Caco-2 (cell line): Measurements from ENCODE around the gene FOXC1. TPM values are rescaled to one million over a fixed set of nuclear protein-coding genes. Genes with fewer than 3 reads are reported as not detected.

Source experiments
- BruUV-seq: library from RNA; stranded (reverse); fragments of 400-500 nt; replicated peaks from 2 replicates; lab custom pipeline; 2021; lab: Mats Ljungman, UMichigan
- CTCF ChIA-PET: fragments of 300-600 bp; sonication (Branson Sonifier 250); formaldehyde crosslinking; loops from one replicate; lab custom pipeline; 2022; ENCODE audit warnings: antibody characterized with exemption; lab: Charles Lee
- POLR2A ChIA-PET: fragments of 300-600 bp; sonication (Branson Sonifier 250); formaldehyde crosslinking; loops from one replicate; lab custom pipeline; 2022; ENCODE audit warnings: antibody characterized with exemption; lab: Charles Lee
- DNase-seq, 2 experiments: peaks; one replicate each; pipeline versions ENCODE4 v3.0.0 to v3.0.0-alpha.2; 2020 to 2022
- H3K27me3 ChIP-seq: replicated peaks from 2 replicates; pipeline ENCODE4 v1.6.0; 2011; ENCODE audit warnings: low read length; ENCODE audit not compliant: control insufficient read depth, insufficient read depth
- H3K36me3 ChIP-seq: 2 replicates; pipeline ENCODE4 v1.5.1; 2011; ENCODE audit warnings: low read length; ENCODE audit not compliant: control insufficient read depth, insufficient read depth
- H3K4me1 ChIP-seq: fragments of 250-450 bp; sonication (Bioruptor Pico); 2 replicates; pipeline ENCODE4 v1.5.1; 2020; ENCODE audit warnings: mild to moderate bottlenecking
- H3K4me3 ChIP-seq: 2 replicates; pipeline ENCODE4 v1.5.1; 2011; ENCODE audit warnings: low read depth, mild to moderate bottlenecking, control low read depth, low read length
- H3K9me3 ChIP-seq: fragments of 250-450 bp; sonication (Bioruptor Pico); 2 replicates; pipeline ENCODE4 v1.5.1; 2020; ENCODE audit warnings: mild to moderate bottlenecking, moderate library complexity
- H3K27ac Mint-ChIP-seq: one replicate; pipeline ENCODE4 v1.8.0; 2022; ENCODE audit warnings: mixed read lengths; ENCODE audit not compliant: unreplicated experiment
- H3K27me3 Mint-ChIP-seq: one replicate; pipeline ENCODE4 v1.8.0; 2022; ENCODE audit warnings: mixed read lengths; ENCODE audit not compliant: insufficient read depth, unreplicated experiment
- H3K36me3 Mint-ChIP-seq: one replicate; pipeline ENCODE4 v1.8.0; 2022; ENCODE audit warnings: mild to moderate bottlenecking, mixed read lengths; ENCODE audit not compliant: insufficient read depth, unreplicated experiment
- H3K4me1 Mint-ChIP-seq: one replicate; pipeline ENCODE4 v1.8.0; 2022; ENCODE audit warnings: low read depth, mixed read lengths; ENCODE audit not compliant: unreplicated experiment
- H3K4me3 Mint-ChIP-seq: one replicate; pipeline ENCODE4 v1.8.0; 2022; ENCODE audit warnings: mild to moderate bottlenecking, moderate library complexity, mixed read lengths; ENCODE audit not compliant: unreplicated experiment
- H3K9me3 Mint-ChIP-seq: one replicate; pipeline ENCODE4 v1.8.0; 2022; ENCODE audit warnings: mixed read lengths; ENCODE audit not compliant: unreplicated experiment
- intact Hi-C: fragments of 100-400 bp; cut with micrococcal nuclease; formaldehyde crosslinking; loops from one replicate; pipeline ENCODE4 v1.10.0; 2022; ENCODE audit not compliant: unreplicated experiment
- total RNA-seq: library from RNA; stranded (reverse); gene quantifications from 2 replicates; pipeline ENCODE4 v1.2.3, GENCODE V29; 2022
- TF ChIP-seq, protein P1 (sequence below), 2 experiments: fragments of 200-600 bp in 1 of 2; IDR thresholded peaks; 1 replicate in 1 of 2; 2 replicates in 1 of 2; pipeline versions ENCODE4 v1.5.1 to v1.8.0; 2011 to 2022; ENCODE audit warnings: antibody characterized with exemption in 1 of 2, control low read depth in 1 of 2, inconsistent platforms in 1 of 2, low read depth in 1 of 2, low read length in 1 of 2, mild to moderate bottlenecking in 1 of 2, moderate library complexity in 1 of 2; ENCODE audit not compliant: insufficient read depth in 1 of 2, severe bottlenecking in 1 of 2, unreplicated experiment in 1 of 2

The FOXC1 gene
- total RNA-seq, 1 experiment from 2014 or later, result 6.8 TPM

DNA sequence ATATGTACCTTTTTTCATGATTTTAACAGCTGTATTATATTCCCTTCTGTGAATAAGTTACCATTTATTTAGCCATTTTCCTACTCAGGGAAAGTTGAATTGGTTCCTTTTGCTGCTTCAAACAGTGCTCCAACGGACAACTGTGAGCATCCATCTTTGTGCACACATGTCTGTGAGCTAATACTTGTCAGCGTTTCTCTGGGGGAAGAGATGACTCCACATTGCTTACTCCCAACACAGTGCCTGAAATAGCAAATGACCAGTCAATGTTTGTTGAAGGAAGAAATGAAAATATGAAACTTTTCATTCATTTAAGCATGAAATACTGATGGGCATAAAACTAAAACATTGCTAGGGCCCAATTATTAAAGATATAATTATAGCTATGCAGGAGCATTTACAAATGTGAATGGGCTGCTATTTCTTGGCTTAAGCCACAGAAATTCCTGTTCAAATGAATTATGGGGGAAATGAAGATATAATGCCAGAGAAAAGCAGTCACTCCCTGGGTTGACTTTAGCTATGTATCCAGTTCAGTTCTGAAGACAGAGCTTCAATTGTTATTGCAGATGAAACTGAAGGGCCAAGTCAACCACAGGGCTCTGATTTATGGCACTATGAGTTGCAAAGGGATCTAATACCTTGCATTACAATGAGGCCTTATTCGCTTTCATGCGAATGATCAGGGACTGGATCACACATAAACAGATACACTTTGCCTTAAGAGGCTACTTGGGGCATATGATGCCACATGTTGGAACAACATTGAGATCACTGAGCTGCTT lies 47.4 kb upstream of the FOXC1 start:
- Histone ChIP-seq H3K36me3 (no peaks in the 10 kb centered on the region), H3K4me3 (no peak overlapping the region), H3K4me1 (no peaks in the 10 kb centered on the region), H3K27me3 (no peaks in the 10 kb centered on the region; the same call in 1 of the 2 replicates), H3K9me3 (no peaks in the 10 kb centered on the region)
- TF ChIP-seq, protein P1, sequence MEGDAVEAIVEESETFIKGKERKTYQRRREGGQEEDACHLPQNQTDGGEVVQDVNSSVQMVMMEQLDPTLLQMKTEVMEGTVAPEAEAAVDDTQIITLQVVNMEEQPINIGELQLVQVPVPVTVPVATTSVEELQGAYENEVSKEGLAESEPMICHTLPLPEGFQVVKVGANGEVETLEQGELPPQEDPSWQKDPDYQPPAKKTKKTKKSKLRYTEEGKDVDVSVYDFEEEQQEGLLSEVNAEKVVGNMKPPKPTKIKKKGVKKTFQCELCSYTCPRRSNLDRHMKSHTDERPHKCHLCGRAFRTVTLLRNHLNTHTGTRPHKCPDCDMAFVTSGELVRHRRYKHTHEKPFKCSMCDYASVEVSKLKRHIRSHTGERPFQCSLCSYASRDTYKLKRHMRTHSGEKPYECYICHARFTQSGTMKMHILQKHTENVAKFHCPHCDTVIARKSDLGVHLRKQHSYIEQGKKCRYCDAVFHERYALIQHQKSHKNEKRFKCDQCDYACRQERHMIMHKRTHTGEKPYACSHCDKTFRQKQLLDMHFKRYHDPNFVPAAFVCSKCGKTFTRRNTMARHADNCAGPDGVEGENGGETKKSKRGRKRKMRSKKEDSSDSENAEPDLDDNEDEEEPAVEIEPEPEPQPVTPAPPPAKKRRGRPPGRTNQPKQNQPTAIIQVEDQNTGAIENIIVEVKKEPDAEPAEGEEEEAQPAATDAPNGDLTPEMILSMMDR (IDR thresholded peaks at IDR 0.05; ENCODE audit: insufficient read depth in 1 of 2, low read depth in 1 of 2, low read length in 1 of 2, severe bottlenecking in 1 of 2, unreplicated experiment in 1 of 2), result no peak
- Mint-ChIP-seq H3K27ac (no peak overlapping the region), H3K36me3 (no peaks in the 10 kb centered on the region), H3K4me3 (no peak overlapping the region), H3K9me3 (no peaks in the 10 kb centered on the region), H3K4me1 (no peaks in the 10 kb centered on the region), H3K27me3 (peaks cover 17% of the 10 kb centered on the region)
- no peak for DNase-seq
- no TSS peak for BruUV-seq
- POLR2A ChIA-PET, result no interaction called here
- CTCF ChIA-PET, result interaction anchor here (0.6 kb wide), 1 partner anchor 49 kb away, joined by 4 read pairs; no protein-coding TSS in a partner anchor
- intact Hi-C loops, result no loop called here

DNA sequence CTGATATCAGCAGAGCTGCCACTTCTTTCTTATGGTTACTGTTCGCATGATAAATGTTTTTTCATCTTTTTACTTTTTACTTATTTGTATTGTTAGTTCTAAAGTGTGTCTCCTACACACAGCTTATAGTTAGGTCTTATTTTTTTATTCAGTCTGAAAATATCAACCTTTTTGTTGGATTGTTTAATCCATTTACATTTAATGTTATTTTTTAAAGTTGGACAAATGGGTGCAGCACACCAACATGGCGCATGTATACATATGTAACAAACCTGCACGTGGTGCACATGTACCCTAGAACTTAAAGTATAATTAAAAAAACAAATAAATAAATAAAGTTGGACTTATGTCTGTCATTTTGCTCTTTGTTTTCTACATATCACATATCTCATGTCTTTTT lies 40.3 kb upstream of the FOXC1 start:
- no peak overlapping the region for H3K27ac Mint-ChIP-seq
- peaks cover 9% of the 10 kb centered on the region for H3K9me3 ChIP-seq
- H3K27me3 ChIP-seq, result no peaks in the 10 kb centered on the region
- H3K4me1 ChIP-seq, result no peaks in the 10 kb centered on the region
- TF ChIP-seq, protein P1 (IDR thresholded peaks at IDR 0.05; ENCODE audit: insufficient read depth in 1 of 2, low read depth in 1 of 2, low read length in 1 of 2, severe bottlenecking in 1 of 2, unreplicated experiment in 1 of 2), result no peak
- DNase-seq, result no peak
- BruUV-seq, result no TSS peak
- peaks cover 17% of the 10 kb centered on the region for H3K9me3 Mint-ChIP-seq
- no peaks in the 10 kb centered on the region for H3K36me3 ChIP-seq
- no peaks in the 10 kb centered on the region for H3K4me1 Mint-ChIP-seq
- no peaks in the 10 kb centered on the region for H3K36me3 Mint-ChIP-seq
- intact Hi-C loops, result no loop called here
- POLR2A ChIA-PET, result no interaction called here
- no peak overlapping the region for H3K4me3 Mint-ChIP-seq
- H3K4me3 ChIP-seq, result no peak overlapping the region
- H3K27me3 Mint-ChIP-seq, result peaks cover 10% of the 10 kb centered on the region
- CTCF ChIA-PET, result no interaction called here

DNA sequence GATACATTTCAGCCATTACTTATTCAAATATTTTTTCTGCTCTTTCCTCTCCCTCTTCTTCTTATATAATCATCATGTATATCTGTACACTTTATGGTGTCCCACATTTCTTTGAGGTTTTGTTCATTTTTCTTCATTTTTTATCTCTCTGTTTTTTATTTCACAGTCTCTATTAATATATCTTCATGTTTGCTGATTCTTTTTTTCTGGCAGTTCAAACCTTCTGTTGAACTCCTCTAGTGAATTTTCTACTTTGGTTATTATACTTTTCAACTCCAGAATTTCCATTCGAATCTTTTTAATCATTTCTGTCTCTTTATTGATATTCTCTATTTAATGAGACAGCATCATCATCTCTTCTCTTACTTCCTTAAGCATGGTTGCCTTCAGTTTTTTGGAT lies 38.9 kb upstream of the FOXC1 start:
- no peak overlapping the region for H3K4me3 ChIP-seq
- Mint-ChIP-seq H3K36me3 (no peaks in the 10 kb centered on the region), H3K4me1 (no peaks in the 10 kb centered on the region), H3K27me3 (no peaks in the 10 kb centered on the region), H3K9me3 (peaks cover 17% of the 10 kb centered on the region), H3K4me3 (no peak overlapping the region), H3K27ac (no peak overlapping the region)
- no peak for DNase-seq
- TF ChIP-seq, protein P1 (IDR thresholded peaks at IDR 0.05; ENCODE audit: insufficient read depth in 1 of 2, low read depth in 1 of 2, low read length in 1 of 2, severe bottlenecking in 1 of 2, unreplicated experiment in 1 of 2), result no peak
- H3K36me3 ChIP-seq, result no peaks in the 10 kb centered on the region
- H3K4me1 ChIP-seq, result no peaks in the 10 kb centered on the region
- POLR2A ChIA-PET, result no interaction called here
- peaks cover 9% of the 10 kb centered on the region for H3K9me3 ChIP-seq
- intact Hi-C loops, result no loop called here
- no TSS peak for BruUV-seq
- H3K27me3 ChIP-seq, result no peaks in the 10 kb centered on the region
- CTCF ChIA-PET, result no interaction called here
